Trophoblast cell (in vitro differentiated cells and primary cell): Measurements from ENCODE around the gene TRPV6.

Source experiments
- DNase-seq, 2 donors: peaks; one replicate each; pipeline ENCODE4 v3.0.0-alpha.2; 2016
- H2AFZ ChIP-seq: 2 replicates; pipeline ENCODE4 v1.6.1; 2013; ENCODE audit warnings: low read length, moderate library complexity, mild to moderate bottlenecking; ENCODE audit not compliant: insufficient read depth, poor library complexity
- H2AK5ac ChIP-seq: 2 replicates; pipeline ENCODE4 v1.6.1; 2013; ENCODE audit warnings: mild to moderate bottlenecking, low read length
- H2BK120ac ChIP-seq: 2 replicates; pipeline ENCODE4 v1.6.1; 2013; ENCODE audit warnings: low read length, mild to moderate bottlenecking, moderate library complexity; ENCODE audit not compliant: insufficient read depth, poor library complexity
- H2BK12ac ChIP-seq: 2 replicates; pipeline ENCODE4 v1.6.1; 2013; ENCODE audit warnings: mild to moderate bottlenecking, low read length, moderate library complexity
- H2BK5ac ChIP-seq: 2 replicates; pipeline ENCODE4 v1.6.1; 2013; ENCODE audit warnings: low read length, low read depth, moderate library complexity, mild to moderate bottlenecking; ENCODE audit not compliant: poor library complexity
- H3K14ac ChIP-seq: 2 replicates; pipeline ENCODE4 v1.6.1; 2013; ENCODE audit warnings: mild to moderate bottlenecking, low read length
- H3K18ac ChIP-seq: 2 replicates; pipeline ENCODE4 v1.6.1; 2013; ENCODE audit warnings: mild to moderate bottlenecking, low read length
- H3K23ac ChIP-seq: 2 replicates; pipeline ENCODE4 v1.6.1; 2013; ENCODE audit warnings: low read length
- H3K27ac ChIP-seq: 2 replicates; pipeline ENCODE4 v1.5.1; 2013; ENCODE audit warnings: low read depth, mild to moderate bottlenecking, inconsistent platforms, low read length, moderate library complexity
- H3K27me3 ChIP-seq: 2 replicates; pipeline ENCODE4 v1.6.1; 2013; ENCODE audit warnings: inconsistent platforms, mild to moderate bottlenecking, low read length, moderate library complexity; ENCODE audit not compliant: insufficient read depth
- H3K36me3 ChIP-seq, 2 experiments: 1 replicate in 1 of 2; 2 replicates in 1 of 2; pipeline ENCODE4 v1.6.1; 2013; ENCODE audit warnings: low read length in 2 of 2, mild to moderate bottlenecking in 2 of 2, moderate library complexity in 1 of 2; ENCODE audit not compliant: insufficient read depth in 2 of 2, control insufficient read depth in 1 of 2
- H3K4ac ChIP-seq: 2 replicates; pipeline ENCODE4 v1.6.1; 2013; ENCODE audit warnings: low read depth, mild to moderate bottlenecking, low read length, moderate library complexity
- H3K4me1 ChIP-seq, 2 experiments: 1 replicate in 1 of 2; 2 replicates in 1 of 2; pipeline ENCODE4 v1.6.1; 2013; ENCODE audit warnings: low read length in 2 of 2, mild to moderate bottlenecking in 2 of 2, moderate library complexity in 1 of 2; ENCODE audit not compliant: insufficient read depth in 2 of 2, control insufficient read depth in 1 of 2
- H3K4me2 ChIP-seq: 2 replicates; pipeline ENCODE4 v1.6.1; 2013; ENCODE audit warnings: inconsistent platforms, mild to moderate bottlenecking, low read length, moderate library complexity
- H3K4me3 ChIP-seq: 2 replicates; pipeline ENCODE4 v1.5.1; 2013; ENCODE audit warnings: mild to moderate bottlenecking, low read depth, low read length, inconsistent platforms
- H3K79me1 ChIP-seq: one replicate; pipeline ENCODE4 v1.6.1; 2013; ENCODE audit warnings: low read length
- H3K79me2 ChIP-seq: 2 replicates; pipeline ENCODE4 v1.6.1; 2013; ENCODE audit warnings: low read length, mild to moderate bottlenecking; ENCODE audit not compliant: control insufficient read depth, insufficient read depth, poor library complexity
- H3K9ac ChIP-seq: 2 replicates; pipeline ENCODE4 v1.6.1; 2013; ENCODE audit warnings: mild to moderate bottlenecking, low read length
- H3K9me3 ChIP-seq: 2 replicates; pipeline ENCODE4 v1.6.1; 2013; ENCODE audit warnings: low read depth, mild to moderate bottlenecking, control low read depth, inconsistent platforms, low read length; ENCODE audit not compliant: insufficient read depth
- H4K12ac ChIP-seq: 2 replicates; pipeline ENCODE4 v1.6.1; 2013; ENCODE audit warnings: low read depth, mild to moderate bottlenecking, low read length, moderate library complexity
- H4K8ac ChIP-seq: 2 replicates; pipeline ENCODE4 v1.6.1; 2013; ENCODE audit warnings: low read depth, mild to moderate bottlenecking, low read length, moderate library complexity
- H4K91ac ChIP-seq: one replicate; pipeline ENCODE4 v1.6.1; 2013; ENCODE audit warnings: low read depth, mild to moderate bottlenecking, low read length, moderate library complexity
- WGBS: extraction: QIAGEN DNeasy Blood & Tissue Kit; methylation state at CpG from one replicate; pipeline ENCODE4 v1.1.7; 2013; ENCODE audit warnings: missing lambda C conversion rate; ENCODE audit not compliant: insufficient read length, insufficient coverage; ENCODE audit errors: extremely low coverage; 5-methylcytosine and 5-hydroxymethylcytosine counted together

TRPV6 gene

DNA sequence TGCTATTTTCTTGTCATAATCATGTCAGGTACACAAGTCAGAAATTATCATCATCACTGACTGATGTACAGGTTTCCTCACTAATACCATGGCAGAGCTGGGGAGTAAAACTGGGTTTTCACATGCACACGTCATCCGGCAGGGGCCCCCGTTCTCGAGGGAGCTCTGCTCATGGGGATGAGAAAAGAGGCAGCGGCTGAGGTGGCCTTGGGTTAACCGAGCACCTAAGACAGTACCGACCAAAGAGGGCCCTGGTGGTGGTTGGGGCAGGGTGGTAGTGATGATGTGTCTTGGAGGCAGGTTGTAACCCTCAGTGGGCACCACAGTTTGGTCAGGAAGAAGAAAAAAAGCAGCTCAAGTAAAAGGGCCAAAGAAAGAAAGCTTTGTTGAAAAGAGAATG is 12.1 kb upstream of the TRPV6 start:
- Histone ChIP-seq H3K4me2 (no peak overlapping the region), H4K12ac (no peak overlapping the region), H3K18ac (no peak overlapping the region), H3K79me1 (peaks cover 5% of the 10 kb centered on the region), H3K23ac (no peak overlapping the region), H3K14ac (no peak overlapping the region), H2AFZ (no peak overlapping the region), H3K4me1 (peaks cover 18 to 20% of the 10 kb centered on the region in 2 experiments), H2BK12ac (no peak overlapping the region), H3K27ac (no peak overlapping the region), H4K91ac (no peak overlapping the region), H3K4me3 (no peak overlapping the region), H3K9me3 (no peaks in the 10 kb centered on the region), H4K8ac (no peak overlapping the region), H3K27me3 (no peaks in the 10 kb centered on the region), H3K36me3 (no peaks in the 10 kb centered on the region), H2BK120ac (no peak overlapping the region), H3K4ac (no peak overlapping the region), H3K9ac (no peak overlapping the region), H2BK5ac (no peak overlapping the region), H2AK5ac (no peak overlapping the region), H3K79me2 (no peaks in the 10 kb centered on the region)
- no peak for DNase-seq
- no CpG with 5 or more reads among the region's 7 CpGs for WGBS

DNA sequence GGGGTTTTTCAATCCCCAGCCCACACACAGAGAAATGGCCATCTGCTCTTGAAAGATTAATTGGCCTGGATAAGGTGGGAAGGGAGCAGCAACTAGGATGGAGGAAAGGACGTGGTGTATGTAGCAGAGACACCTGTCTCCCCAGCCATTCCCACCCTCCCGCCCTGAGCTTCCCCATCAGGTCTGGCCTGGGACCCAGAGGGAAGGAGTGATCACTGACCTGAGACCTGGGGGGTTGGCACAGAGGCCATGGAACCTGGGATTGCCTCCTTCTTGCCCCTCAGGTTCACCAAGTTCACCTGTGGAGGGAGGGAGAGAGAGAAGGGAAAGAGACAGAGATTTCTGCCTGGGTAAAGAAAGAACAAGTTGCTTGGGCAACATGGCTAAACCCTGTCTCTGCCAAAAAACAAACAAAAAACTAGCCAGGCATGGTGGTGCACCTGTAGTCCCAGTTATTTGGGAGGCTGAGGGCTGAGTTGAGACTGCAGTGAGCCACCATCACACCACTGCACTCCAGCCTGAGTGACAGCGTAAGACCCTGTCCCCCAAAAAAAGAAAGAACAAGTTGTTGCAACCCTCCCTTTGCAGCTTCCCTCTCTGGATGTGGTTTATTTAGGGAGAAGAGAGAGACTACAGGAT is 11.3 kb upstream of the TRPV6 start:
- no peaks in the 10 kb centered on the region for H3K79me2 ChIP-seq
- H2AFZ ChIP-seq, result no peak overlapping the region
- no peaks in the 10 kb centered on the region for H3K27me3 ChIP-seq
- H4K91ac ChIP-seq, result no peak overlapping the region
- H3K14ac ChIP-seq, result no peak overlapping the region
- no peaks in the 10 kb centered on the region for H3K9me3 ChIP-seq
- H3K4me1 ChIP-seq, result peaks cover 18 to 20% of the 10 kb centered on the region in 2 experiments
- H2BK120ac ChIP-seq, result no peak overlapping the region
- peaks cover 5% of the 10 kb centered on the region for H3K79me1 ChIP-seq
- H3K36me3 ChIP-seq, result no peaks in the 10 kb centered on the region
- no peak overlapping the region for H3K18ac ChIP-seq
- no peak overlapping the region for H4K12ac ChIP-seq
- no peak overlapping the region for H3K4me2 ChIP-seq
- no peak overlapping the region for H3K4ac ChIP-seq
- no peak overlapping the region for H2BK5ac ChIP-seq
- no peak overlapping the region for H3K9ac ChIP-seq
- no peak overlapping the region for H4K8ac ChIP-seq
- no peak for DNase-seq
- no peak overlapping the region for H3K4me3 ChIP-seq
- H2AK5ac ChIP-seq, result no peak overlapping the region
- H3K27ac ChIP-seq, result no peak overlapping the region
- H2BK12ac ChIP-seq, result no peak overlapping the region
- H3K23ac ChIP-seq, result no peak overlapping the region
- WGBS, result no CpG with 5 or more reads among the region's 3 CpGs

DNA sequence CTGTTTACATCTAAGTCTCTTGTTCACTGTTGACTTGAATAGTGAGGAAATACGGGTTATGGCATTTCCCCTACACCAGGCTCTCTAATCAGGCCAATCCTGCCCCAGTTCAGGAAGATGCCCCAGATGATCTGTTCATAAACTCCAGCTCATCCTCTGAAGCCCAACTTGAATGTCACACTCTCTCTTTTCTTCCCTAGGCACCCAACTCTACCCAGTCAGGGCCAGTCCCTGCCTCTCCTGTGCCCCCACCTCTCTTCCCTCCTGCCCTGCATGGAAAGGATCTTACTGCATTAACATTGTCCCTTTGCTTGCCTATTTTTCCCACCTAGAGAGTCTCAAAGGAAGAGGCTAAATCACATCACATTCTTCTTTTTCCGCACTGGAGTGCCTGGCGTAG is 10.6 kb upstream of the TRPV6 start:
- H4K12ac ChIP-seq, result no peak overlapping the region
- no CpG with 5 or more reads among the region's 3 CpGs for WGBS
- H3K9ac ChIP-seq, result no peak overlapping the region
- peaks cover under 1% of the 10 kb centered on the region for H3K9me3 ChIP-seq
- H3K4me3 ChIP-seq, result no peak overlapping the region
- peaks cover 5% of the 10 kb centered on the region for H3K79me1 ChIP-seq
- no peaks in the 10 kb centered on the region for H3K27me3 ChIP-seq
- no peak overlapping the region for H3K18ac ChIP-seq
- peaks cover 13 to 16% of the 10 kb centered on the region in 2 experiments for H3K4me1 ChIP-seq
- no peaks in the 10 kb centered on the region for H3K79me2 ChIP-seq
- no peak overlapping the region for H2AK5ac ChIP-seq
- H2BK12ac ChIP-seq, result no peak overlapping the region
- no peak overlapping the region for H4K91ac ChIP-seq
- no peak overlapping the region for H2BK5ac ChIP-seq
- H3K4me2 ChIP-seq, result no peak overlapping the region
- H3K4ac ChIP-seq, result no peak overlapping the region
- DNase-seq, result no peak
- H2BK120ac ChIP-seq, result no peak overlapping the region
- H3K14ac ChIP-seq, result no peak overlapping the region
- no peaks in the 10 kb centered on the region for H3K36me3 ChIP-seq
- no peak overlapping the region for H3K27ac ChIP-seq
- H3K23ac ChIP-seq, result no peak overlapping the region
- no peak overlapping the region for H4K8ac ChIP-seq
- H2AFZ ChIP-seq, result no peak overlapping the region

DNA sequence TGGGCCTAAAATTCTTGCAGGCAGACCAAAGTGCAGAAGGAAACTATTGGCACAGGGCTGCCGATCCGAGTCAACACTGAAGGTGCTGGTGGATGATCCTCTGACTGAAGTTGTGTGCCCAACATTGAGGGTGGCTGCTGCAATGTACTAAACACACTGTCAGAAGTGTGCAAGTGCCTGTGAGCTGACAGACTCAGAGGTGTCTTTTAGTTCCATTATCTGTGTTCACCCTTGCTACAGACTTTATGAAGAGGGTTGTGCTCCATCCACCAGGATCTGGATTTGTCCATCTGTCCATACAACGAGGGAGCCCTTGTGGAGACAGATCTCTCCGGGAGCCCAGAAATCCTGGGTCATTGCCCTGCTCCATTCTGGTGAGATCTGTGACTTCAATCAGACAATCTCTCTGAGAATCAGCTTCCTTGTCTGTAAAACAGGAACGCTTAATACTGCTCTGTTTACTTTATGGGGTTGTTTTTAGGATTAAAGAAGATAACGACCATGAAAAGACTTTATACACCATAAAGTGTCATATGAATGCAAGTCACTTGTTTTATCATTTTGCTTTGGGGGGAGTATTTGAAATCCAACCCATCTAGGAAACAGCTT is 9.5 kb upstream of the TRPV6 start:
- Histone ChIP-seq H2BK120ac (no peak overlapping the region), H3K4me1 (peaks cover 13 to 16% of the 10 kb centered on the region in 2 experiments), H2BK12ac (no peak overlapping the region), H3K4ac (no peak overlapping the region), H3K4me3 (no peak overlapping the region), H2BK5ac (no peak overlapping the region), H3K36me3 (no peaks in the 10 kb centered on the region), H3K27ac (no peak overlapping the region), H3K23ac (no peak overlapping the region), H4K8ac (no peak overlapping the region), H2AFZ (no peak overlapping the region), H2AK5ac (no peak overlapping the region), H3K4me2 (no peak overlapping the region), H3K14ac (no peak overlapping the region), H4K12ac (no peak overlapping the region), H4K91ac (no peak overlapping the region), H3K18ac (no peak overlapping the region), H3K79me2 (no peaks in the 10 kb centered on the region), H3K79me1 (peaks cover 5% of the 10 kb centered on the region), H3K9me3 (peaks cover 7% of the 10 kb centered on the region), H3K9ac (no peak overlapping the region), H3K27me3 (no peaks in the 10 kb centered on the region)
- DNase-seq, result no peak
- WGBS, result no CpG with 5 or more reads among the region's 6 CpGs
